HepG2 (cell line): ENCODE measurements around the gene RPL5. TPM values are rescaled to one million over a fixed set of nuclear protein-coding genes. Genes with fewer than 3 reads are reported as not detected.

Experiments used
- ATAC-seq: fragments of 200-7000 bp; cut with Tn5 transposase; 3 replicates; pipeline ENCODE4 v1.9.1; 2020; ENCODE audit warnings: mild to moderate bottlenecking, moderate library complexity
- BruUV-seq: library from RNA; stranded (reverse); fragments of 400-500 nt; replicated peaks from 2 replicates; lab custom pipeline; 2021; lab: Mats Ljungman, UMichigan
- CTCF ChIA-PET: fragments of 300-600 bp; formaldehyde crosslinking; extraction: SDS; loops from one replicate; lab custom pipeline; 2021; ENCODE audit warnings: low total read pairs, inconsistent platforms, low intra/inter-chr PET ratio; lab: Yijun Ruan, JAX
- POLR2A ChIA-PET: fragments of 350-600 bp; sonication (Branson Sonifier 250); formaldehyde crosslinking; loops from one replicate; lab custom pipeline; 2020; ENCODE audit warnings: antibody characterized with exemption, inconsistent platforms; lab: Yijun Ruan, JAX
- DNase-seq: peaks from one replicate; pipeline ENCODE4 v3.0.0-alpha.2; 2015; ENCODE audit warnings: low spot score
- FAIRE-seq: peaks from 3 replicates; lab custom pipeline; 2011; peaks lifted over from hg19 to GRCh38; lab: Jason Lieb, UNC
- H2AFZ ChIP-seq: one replicate; pipeline ENCODE4 v1.6.1; 2011; ENCODE audit warnings: low read length, inconsistent platforms
- H3K27ac ChIP-seq: fragments of 300-600 bp; 3 replicates; pipeline ENCODE4 v1.8.0; 2011; ENCODE audit warnings: mixed run types, mild to moderate bottlenecking, mixed read lengths, low read length, inconsistent platforms; ENCODE audit not compliant: insufficient read depth; ENCODE audit errors: extremely low read length
- H3K27me3 ChIP-seq, 2 experiments: fragments of 200-600 bp in 1 of 2; 2 replicates in 1 of 2; 3 replicates in 1 of 2; pipeline versions ENCODE4 v1.6.0 to v1.8.0; 2011; ENCODE audit warnings: low read length in 2 of 2, mild to moderate bottlenecking in 2 of 2, moderate library complexity in 2 of 2, inconsistent platforms in 1 of 2; ENCODE audit not compliant: insufficient read depth in 2 of 2, control insufficient read depth in 1 of 2
- H3K36me3 ChIP-seq, 2 experiments: fragments of 200-600 bp in 1 of 2; replicated peaks in 1 of 2; 2 replicates in 1 of 2; 3 replicates in 1 of 2; pipeline versions ENCODE4 v1.5.1 to v1.8.0; 2011; ENCODE audit warnings: low read length in 2 of 2, inconsistent platforms in 1 of 2; ENCODE audit not compliant: insufficient read depth in 2 of 2, control insufficient read depth in 1 of 2
- H3K4me1 ChIP-seq: 2 replicates; pipeline ENCODE4 v1.5.1; 2012; ENCODE audit warnings: low read length, inconsistent platforms; ENCODE audit not compliant: insufficient read depth
- H3K4me2 ChIP-seq: 2 replicates; pipeline ENCODE4 v1.6.0; 2011; ENCODE audit warnings: low read depth, low read length, inconsistent platforms
- H3K4me3 ChIP-seq, 3 experiments: fragments of 200-600 bp in 1 of 3; sonication (generic), shearing (Covaris generic) in 1 of 3; replicated peaks in 1 of 3; 2 replicates each; pipeline ENCODE4 v1.5.1; 2011 to 2016; ENCODE audit warnings: low read length in 3 of 3, inconsistent platforms in 2 of 3, low read depth in 2 of 3, mild to moderate bottlenecking in 2 of 3, control low read depth in 1 of 3, mixed read lengths in 1 of 3; ENCODE audit not compliant: insufficient read depth in 1 of 3
- H3K79me2 ChIP-seq: one replicate; pipeline ENCODE4 v1.6.1; 2011; ENCODE audit warnings: low read length, inconsistent platforms; ENCODE audit not compliant: insufficient read depth
- H3K9ac ChIP-seq: 2 replicates; pipeline ENCODE4 v1.6.0; 2011; ENCODE audit warnings: mild to moderate bottlenecking, low read depth, low read length, inconsistent platforms; ENCODE audit not compliant: insufficient read depth
- H3K9me3 ChIP-seq: 2 replicates; pipeline ENCODE4 v1.5.1; 2012; ENCODE audit warnings: mild to moderate bottlenecking, low read length
- H4K20me1 ChIP-seq: 2 replicates; pipeline ENCODE4 v1.6.0; 2011; ENCODE audit warnings: inconsistent platforms, mild to moderate bottlenecking, low read length, moderate library complexity; ENCODE audit not compliant: insufficient read depth
- DNMT3B ChIP-seq: conservative IDR thresholded peaks from 2 replicates; pipeline ENCODE4 v1.6.1; 2016; ENCODE audit warnings: missing biosample characterization, control low read depth
- HNRNPL ChIP-seq: fragments of 200-400 bp; formaldehyde crosslinking; IDR thresholded peaks from 2 replicates; pipeline ENCODE4 v1.6.1; 2017; ENCODE audit warnings: mild to moderate bottlenecking, low read depth, low read length
- IRF9 ChIP-seq: sonication (generic); formaldehyde crosslinking; IDR thresholded peaks from 2 replicates; pipeline ENCODE4 v1.8.0; 2022; ENCODE audit warnings: missing genetic modification reagents, mild to moderate bottlenecking, borderline replicate concordance
- KDM2A ChIP-seq: sonication (generic); formaldehyde crosslinking; IDR thresholded peaks from 2 replicates; pipeline ENCODE4 v1.4.0; 2020; ENCODE audit warnings: low read depth, missing genetic modification reagents, borderline replicate concordance
- MEF2D ChIP-seq: sonication (generic); formaldehyde crosslinking; IDR thresholded peaks from 2 replicates; pipeline ENCODE4 v1.5.1; 2020; ENCODE audit warnings: mild to moderate bottlenecking, missing genetic modification reagents
- NAIF1 ChIP-seq: sonication (generic); formaldehyde crosslinking; IDR thresholded peaks from 2 replicates; pipeline ENCODE4 v1.5.0; 2020; ENCODE audit warnings: mild to moderate bottlenecking, missing genetic modification reagents, borderline replicate concordance
- NONO ChIP-seq, 2 experiments: fragments of 450-650 bp in 1 of 2; sonication (generic) in 1 of 2; formaldehyde crosslinking in 1 of 2; IDR thresholded peaks in 1 of 2; conservative IDR thresholded peaks in 1 of 2; 2 replicates each; pipeline versions ENCODE4 v1.6.1 to v1.8.0; 2017 to 2022; ENCODE audit warnings: mild to moderate bottlenecking in 1 of 2, missing genetic modification reagents in 1 of 2, moderate library complexity in 1 of 2
- RXRA ChIP-seq: sonication (generic); formaldehyde crosslinking; IDR thresholded peaks from 2 replicates; pipeline ENCODE4 v1.5.1; 2020; ENCODE audit warnings: missing genetic modification reagents
- THAP11 ChIP-seq: IDR thresholded peaks from 2 replicates; pipeline ENCODE4 v1.6.1; 2016; ENCODE audit warnings: missing biosample characterization, missing genetic modification reagents
- ZFP36L2 ChIP-seq: sonication (generic); formaldehyde crosslinking; IDR thresholded peaks from 2 replicates; pipeline ENCODE4 v1.4.0; 2020; ENCODE audit warnings: missing genetic modification reagents
- ZFP62 ChIP-seq: sonication (generic); formaldehyde crosslinking; IDR thresholded peaks from 2 replicates; pipeline ENCODE4 v1.4.0; 2020; ENCODE audit warnings: missing genetic modification reagents
- ZNF260 ChIP-seq: sonication (generic); formaldehyde crosslinking; IDR thresholded peaks from 2 replicates; pipeline ENCODE4 v1.4.0; 2020; ENCODE audit warnings: missing genetic modification reagents, low read depth, mild to moderate bottlenecking, borderline replicate concordance
- ZNF281 ChIP-seq: sonication (generic); formaldehyde crosslinking; IDR thresholded peaks from 2 replicates; pipeline ENCODE4 v1.4.0; 2020; ENCODE audit warnings: missing genetic modification reagents, borderline replicate concordance
- ZNF790 ChIP-seq: sonication (generic); formaldehyde crosslinking; IDR thresholded peaks from 2 replicates; pipeline ENCODE4 v1.8.0; 2022; ENCODE audit warnings: missing genetic modification reagents, mild to moderate bottlenecking, borderline replicate concordance
- in situ Hi-C: cut with HindIII; loops from 2 replicates; pipeline ENCODE4 v1.10.0; 2017; ENCODE audit warnings: low pct_unique_long_range_greater_than_20kb; ENCODE audit not compliant: extremely low pct_ligation_motif_present
- intact Hi-C: fragments of 100-400 bp; cut with micrococcal nuclease; formaldehyde crosslinking; loops from one replicate; pipeline ENCODE4 v1.10.0; 2022; ENCODE audit not compliant: unreplicated experiment
- polyA plus RNA-seq, 8 experiments: library from polyadenylated mRNA; depleted of rRNA in 3 of 8; stranded (reverse) in 7 of 8; unstranded in 1 of 8; fragments of >200 nt; fragmentation: Illumina TruSeq in 4 of 8; extraction: Trizol in 4 of 8; gene quantifications; 2 replicates each; pipeline versions ENCODE4 v1.2.1 to v1.2.3, GENCODE V29; 2011 to 2016; ENCODE audit warnings: low read depth in 4 of 8, missing spikeins in 1 of 8, mixed read lengths in 1 of 8; ENCODE audit not compliant: insufficient read depth in 1 of 8
- total RNA-seq, 5 experiments: library from RNA; depleted of rRNA; stranded (reverse); fragments of >200 nt; fragmentation: Illumina TruSeq; extraction: Trizol; gene quantifications; 2 replicates each; pipeline ENCODE4 v1.2.3, GENCODE V29; 2016; ENCODE audit warnings: low read depth in 1 of 5

Gene RPL5
- total and polyA plus RNA-seq, 2 of the 13 experiments (the other 11 are each of a cell fraction or from before 2014, with no cell fraction given): 2,304 to 2,520 TPM

- in situ Hi-C loops: no loop called here
- no peak for TF ChIP-seq DNMT3B (CRISPR knock-in tag)
- TF ChIP-seq NAIF1: no peak
- TF ChIP-seq KDM2A (CRISPR knock-in tag): no peak
- no peak for TF ChIP-seq IRF9 (CRISPR knock-in tag)
- no peak for TF ChIP-seq ZFP36L2 (CRISPR knock-in tag)
- TF ChIP-seq ZNF790 (CRISPR knock-in tag): no peak
- no peak for TF ChIP-seq HNRNPL
- TF ChIP-seq ZNF281: no peak
- no peak for TF ChIP-seq ZFP62
- TF ChIP-seq RXRA: no peak
- no peak for TF ChIP-seq NONO (IDR thresholded peaks at IDR 0.05)
- TF ChIP-seq NONO (CRISPR knock-in tag; conservative IDR thresholded peaks at IDR 0.05): no peak
- no peak for TF ChIP-seq ZNF260 (CRISPR knock-in tag)
- no peak for TF ChIP-seq THAP11 (CRISPR knock-in tag)
- no peak for TF ChIP-seq MEF2D (CRISPR knock-in tag)
- Histone ChIP-seq H4K20me1 (no peaks in the 10 kb centered on the region), H3K4me2 (no peak overlapping the region), H3K27me3 (no peaks in the 10 kb centered on the region), H3K9ac (no peak overlapping the region), H3K36me3 (no peaks in the 10 kb centered on the region), H3K4me3 (no peak overlapping the region), H3K79me2 (no peaks in the 10 kb centered on the region), H3K9me3 (no peaks in the 10 kb centered on the region), H3K4me1 (peaks cover 11% of the 10 kb centered on the region), H2AFZ (no peak overlapping the region), H3K27ac (no peak overlapping the region)
- BruUV-seq: no TSS peak
- intact Hi-C loops: no loop called here
- POLR2A ChIA-PET: no interaction called here
- FAIRE-seq: no peak
- CTCF ChIA-PET: no interaction called here
- ATAC-seq: no peak
- no peak for DNase-seq
Measured at GRCh38 chr1:92808381-92808780, 23.5 kb upstream of the RPL5 start.
